Upper lobe of left lung (tissue), 4 donors: ENCODE measurements around the gene WDTC1.

Source experiments
- POLR2AphosphoS5 ChIP-seq, 2 donors: sonication (generic); formaldehyde crosslinking; IDR thresholded peaks; one replicate each; pipeline ENCODE4 v1.5.1; 2017; ENCODE audit warnings: antibody characterized with exemption in 2 of 2
- TF ChIP-seq, protein P1 (sequence below), 6 experiments: fragments of 450-650 bp in 4 of 6; fragments of 200-600 bp in 2 of 6; sonication (generic) in 2 of 6; IDR thresholded peaks; one replicate each; pipeline ENCODE4 v1.5.1; 2016 to 2019; ENCODE audit warnings: antibody characterized with exemption in 6 of 6

DNA sequence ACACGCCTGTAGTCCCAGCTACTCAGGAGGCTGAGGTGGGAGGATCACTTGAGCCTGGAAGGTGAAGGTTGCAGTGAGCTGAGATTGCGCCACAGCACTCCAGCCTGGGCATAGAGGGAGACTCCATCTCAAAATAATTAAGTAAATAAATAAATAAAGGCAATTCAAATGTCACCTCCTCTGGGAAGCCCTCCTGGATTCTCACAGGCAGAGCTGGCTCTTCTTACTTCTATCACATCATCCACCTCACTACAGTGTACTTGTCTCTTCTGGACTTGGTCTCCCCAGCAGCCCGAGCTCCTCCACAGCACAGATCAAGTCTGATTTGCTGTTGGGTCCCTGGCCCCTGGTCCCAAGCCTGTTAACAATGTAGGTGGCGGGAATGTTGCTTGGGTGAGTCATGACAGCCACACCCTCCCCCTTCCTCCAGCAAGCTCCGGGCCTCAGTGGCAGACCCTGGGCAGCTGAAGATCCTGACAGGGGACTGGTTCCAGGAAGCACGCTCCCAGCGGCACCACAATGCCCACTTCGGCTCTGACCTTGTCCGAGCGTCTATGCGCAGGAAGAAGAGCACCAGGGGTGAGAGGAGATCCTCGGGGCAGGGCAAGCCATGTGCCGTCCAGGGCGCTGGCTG, 112.7 kb downstream of the WDTC1 start:
- TF ChIP-seq, protein P1, sequence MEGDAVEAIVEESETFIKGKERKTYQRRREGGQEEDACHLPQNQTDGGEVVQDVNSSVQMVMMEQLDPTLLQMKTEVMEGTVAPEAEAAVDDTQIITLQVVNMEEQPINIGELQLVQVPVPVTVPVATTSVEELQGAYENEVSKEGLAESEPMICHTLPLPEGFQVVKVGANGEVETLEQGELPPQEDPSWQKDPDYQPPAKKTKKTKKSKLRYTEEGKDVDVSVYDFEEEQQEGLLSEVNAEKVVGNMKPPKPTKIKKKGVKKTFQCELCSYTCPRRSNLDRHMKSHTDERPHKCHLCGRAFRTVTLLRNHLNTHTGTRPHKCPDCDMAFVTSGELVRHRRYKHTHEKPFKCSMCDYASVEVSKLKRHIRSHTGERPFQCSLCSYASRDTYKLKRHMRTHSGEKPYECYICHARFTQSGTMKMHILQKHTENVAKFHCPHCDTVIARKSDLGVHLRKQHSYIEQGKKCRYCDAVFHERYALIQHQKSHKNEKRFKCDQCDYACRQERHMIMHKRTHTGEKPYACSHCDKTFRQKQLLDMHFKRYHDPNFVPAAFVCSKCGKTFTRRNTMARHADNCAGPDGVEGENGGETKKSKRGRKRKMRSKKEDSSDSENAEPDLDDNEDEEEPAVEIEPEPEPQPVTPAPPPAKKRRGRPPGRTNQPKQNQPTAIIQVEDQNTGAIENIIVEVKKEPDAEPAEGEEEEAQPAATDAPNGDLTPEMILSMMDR (IDR thresholded peaks at IDR 0.05), result no peak
- peak in 1 of 2 donors; percentile 40 for TF ChIP-seq POLR2AphosphoS5 (IDR thresholded peaks at IDR 0.05)
